ENCODE results near the gene CTRB2.

- TF ChIP-seq CTCF (conservative IDR thresholded peaks at IDR 0.05; ENCODE audit: low read length) (no peak), EZH2phosphoT487 (IDR thresholded peaks at IDR 0.05; ENCODE audit: borderline replicate concordance, low read depth, low read length) (no peak)
Observed at GRCh38 chr16:75217389-75217851, 10.5 kb upstream of the CTRB2 start.
